Measurements from ENCODE around the gene CEP95.

The CEP95 gene

GRCh38 chr17:64527914-64528313, 21.1 kb downstream of the CEP95 start:
- DNase-seq = no peak

GRCh38 chr17:64529221-64529620, 22.4 kb downstream of the CEP95 start:
- DNase-seq = no peak

GRCh38 chr17:64531955-64532371, 25.2 kb downstream of the CEP95 start:
- no peak for DNase-seq

- DNase-seq = no peak
These were observed 25.6 kb downstream of the CEP95 start for GRCh38 chr17:64532409-64532808.

- no peak for DNase-seq
These were observed 27.0 kb downstream of the CEP95 start for GRCh38 chr17:64533784-64534183.

- DNase-seq = peak; percentile 12
These were observed 27.4 kb downstream of the CEP95 start for GRCh38 chr17:64534187-64534586.

GRCh38 chr17:64535357-64535756, 28.6 kb downstream of the CEP95 start:
- DNase-seq = no peak

- no peak for DNase-seq
These were observed 30.1 kb downstream of the CEP95 start for GRCh38 chr17:64536913-64537312.

GRCh38 chr17:64537488-64537887, 30.7 kb downstream of the CEP95 start:
- no peak for DNase-seq

- DNase-seq = no peak
These were observed 31.8 kb downstream of the CEP95 start for GRCh38 chr17:64538508-64539130.

GRCh38 chr17:64540118-64540776, 33.5 kb downstream of the CEP95 start:
- DNase-seq = no peak

GRCh38 chr17:64544742-64545141, 38.0 kb downstream of the CEP95 start:
- DNase-seq = no peak

GRCh38 chr17:64546716-64547115, 39.9 kb downstream of the CEP95 start:
- DNase-seq = no peak

- no peak for DNase-seq
These were observed 40.5 kb downstream of the CEP95 start for GRCh38 chr17:64547319-64547718.

GRCh38 chr17:64551461-64551860, 44.7 kb downstream of the CEP95 start:
- no peak for DNase-seq

GRCh38 chr17:64554028-64554637, 47.4 kb downstream of the CEP95 start:
- DNase-seq = no peak

GRCh38 chr17:64555281-64555680, 48.5 kb downstream of the CEP95 start:
- no peak for DNase-seq

GRCh38 chr17:64564098-64564497, 57.3 kb downstream of the CEP95 start:
- DNase-seq = no peak

- no peak for DNase-seq
These were observed 58.8 kb downstream of the CEP95 start for GRCh38 chr17:64565563-64565962.

- DNase-seq = no peak
These were observed 65.0 kb downstream of the CEP95 start for GRCh38 chr17:64571746-64572145.

GRCh38 chr17:64572682-64573154, 65.9 kb downstream of the CEP95 start:
- no peak for DNase-seq

GRCh38 chr17:64573214-64573613, 66.4 kb downstream of the CEP95 start:
- no peak for DNase-seq

GRCh38 chr17:64574646-64575045, 67.9 kb downstream of the CEP95 start:
- DNase-seq = no peak

- no peak for DNase-seq
These were observed 68.7 kb downstream of the CEP95 start for GRCh38 chr17:64575431-64575830.
